GM12872 (cell line): ENCODE results near the gene UPF3A.

Source experiments
- TF ChIP-seq, protein P1 (sequence below): IDR thresholded peaks from 3 replicates; pipeline ENCODE4 v1.5.1; 2011; ENCODE audit warnings: low read depth, mild to moderate bottlenecking, low read length, moderate library complexity; ENCODE audit not compliant: insufficient read depth

Gene UPF3A

DNA sequence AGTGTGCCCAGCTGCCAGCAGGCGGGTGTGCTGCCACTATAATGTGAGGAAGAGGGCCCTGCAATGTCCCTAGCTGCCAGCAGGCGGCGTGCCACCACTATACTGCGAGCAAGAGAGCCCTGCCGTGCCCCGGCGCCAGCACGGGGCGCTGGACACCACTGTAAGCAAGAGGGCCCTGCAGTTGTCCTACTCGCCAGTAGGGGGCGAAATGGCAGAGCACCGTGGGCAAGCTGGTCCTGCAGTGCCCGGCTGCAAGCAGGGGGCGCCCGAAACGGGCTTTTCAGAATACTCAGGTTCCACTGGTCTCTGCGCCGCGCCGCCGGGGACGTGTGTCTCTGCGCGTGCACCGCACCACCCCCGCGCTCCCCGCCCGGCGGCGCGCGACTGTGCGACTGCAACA is 71.4 kb downstream of the UPF3A start:
- TF ChIP-seq, protein P1, sequence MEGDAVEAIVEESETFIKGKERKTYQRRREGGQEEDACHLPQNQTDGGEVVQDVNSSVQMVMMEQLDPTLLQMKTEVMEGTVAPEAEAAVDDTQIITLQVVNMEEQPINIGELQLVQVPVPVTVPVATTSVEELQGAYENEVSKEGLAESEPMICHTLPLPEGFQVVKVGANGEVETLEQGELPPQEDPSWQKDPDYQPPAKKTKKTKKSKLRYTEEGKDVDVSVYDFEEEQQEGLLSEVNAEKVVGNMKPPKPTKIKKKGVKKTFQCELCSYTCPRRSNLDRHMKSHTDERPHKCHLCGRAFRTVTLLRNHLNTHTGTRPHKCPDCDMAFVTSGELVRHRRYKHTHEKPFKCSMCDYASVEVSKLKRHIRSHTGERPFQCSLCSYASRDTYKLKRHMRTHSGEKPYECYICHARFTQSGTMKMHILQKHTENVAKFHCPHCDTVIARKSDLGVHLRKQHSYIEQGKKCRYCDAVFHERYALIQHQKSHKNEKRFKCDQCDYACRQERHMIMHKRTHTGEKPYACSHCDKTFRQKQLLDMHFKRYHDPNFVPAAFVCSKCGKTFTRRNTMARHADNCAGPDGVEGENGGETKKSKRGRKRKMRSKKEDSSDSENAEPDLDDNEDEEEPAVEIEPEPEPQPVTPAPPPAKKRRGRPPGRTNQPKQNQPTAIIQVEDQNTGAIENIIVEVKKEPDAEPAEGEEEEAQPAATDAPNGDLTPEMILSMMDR = peak; percentile 49
